Stimulated activated CD4-positive, alpha-beta T cell treated with anti-CD3 and anti-CD28 coated beads, Interleukin-2, amount 100 ng/mL, for 4 hours (primary cell): Measurements from ENCODE around the gene GMPPB.
A peak's percentile ranks its signal among the peaks of the same experiment; 100 is the strongest.
"Not testable (repeated sequence)": the region's sequence is repeated elsewhere in the genome, so short reads cannot be mapped to it uniquely, and the experiment has no call there.

Source experiments
- DNase-seq: peaks from one replicate; pipeline ENCODE4 v3.0.0-alpha.2; 2020; ENCODE audit warnings: low read depth

GMPPB gene

GRCh38 chr3:49689908-49690624 is 33.7 kb downstream of the GMPPB start:
- not testable (repeated sequence) for DNase-seq

- DNase-seq = peak; percentile 83
Measured at GRCh38 chr3:49689046-49689907, 34.5 kb downstream of the GMPPB start, which contains the start of the genes MST1 and RNF123. Gene MST1 (minus strand): TSS chr3:49689474. CDS start chr3:49688691, 783 bp downstream. Gene RNF123 (plus strand): TSS chr3:49689557. CDS start chr3:49691166, 1,609 bp downstream.

GRCh38 chr3:49688338-49689045 is 35.3 kb downstream of the GMPPB start:
- not testable (repeated sequence) for DNase-seq

GRCh38 chr3:49687424-49687795 is 36.3 kb downstream of the GMPPB start:
- DNase-seq = not testable (repeated sequence)

GRCh38 chr3:49686769-49687423 is 36.9 kb downstream of the GMPPB start:
- peak; percentile 18 for DNase-seq

GRCh38 chr3:49686346-49686745 is 37.4 kb downstream of the GMPPB start:
- not testable (repeated sequence) for DNase-seq

- DNase-seq = not testable (repeated sequence)
Measured at GRCh38 chr3:49685846-49686245, 37.9 kb downstream of the GMPPB start.

GRCh38 chr3:49685103-49685502 is 38.6 kb downstream of the GMPPB start:
- not testable (repeated sequence) for DNase-seq

GRCh38 chr3:49684453-49684852 is 39.3 kb downstream of the GMPPB start:
- DNase-seq = not testable (repeated sequence)

GRCh38 chr3:49683162-49683561 is 40.6 kb downstream of the GMPPB start:
- DNase-seq = no peak

GRCh38 chr3:49681543-49681942 is 42.2 kb downstream of the GMPPB start:
- no peak for DNase-seq

GRCh38 chr3:49681232-49681522 is 42.6 kb downstream of the GMPPB start:
- no peak for DNase-seq

- DNase-seq = no peak
Measured at GRCh38 chr3:49680493-49681231, 43.1 kb downstream of the GMPPB start.

- DNase-seq = no peak
Measured at GRCh38 chr3:49675912-49676311, 47.8 kb downstream of the GMPPB start.

GRCh38 chr3:49674497-49674983 is 49.2 kb downstream of the GMPPB start:
- DNase-seq = peak; percentile 21

GRCh38 chr3:49673715-49674496 is 49.8 kb downstream of the GMPPB start, which contains the start of gene APEH:
Gene APEH (plus strand): TSS chr3:49674351. CDS start chr3:49674402, 51 bp downstream.
- peak; percentile 98 for DNase-seq

- no peak for DNase-seq
Measured at GRCh38 chr3:49673121-49673714, 50.5 kb downstream of the GMPPB start.

- DNase-seq = peak; percentile 55
Measured at GRCh38 chr3:49671291-49672288, 52.2 kb downstream of the GMPPB start.

GRCh38 chr3:49670940-49671290 is 52.8 kb downstream of the GMPPB start:
- DNase-seq = no peak
